HG03045 (cell line): ENCODE measurements around the gene KCNJ11.
"Not testable (repeated sequence)": the region's sequence is repeated elsewhere in the genome, so short reads cannot be mapped to it uniquely, and the experiment has no call there.

Experiments used
- ATAC-seq: cut with Tn5 transposase; IDR thresholded peaks from one replicate; pipeline ENCODE4 v1.9.1; 2021; ENCODE audit warnings: mild to moderate bottlenecking, moderate library complexity; ENCODE audit not compliant: unreplicated experiment

Gene KCNJ11

DNA sequence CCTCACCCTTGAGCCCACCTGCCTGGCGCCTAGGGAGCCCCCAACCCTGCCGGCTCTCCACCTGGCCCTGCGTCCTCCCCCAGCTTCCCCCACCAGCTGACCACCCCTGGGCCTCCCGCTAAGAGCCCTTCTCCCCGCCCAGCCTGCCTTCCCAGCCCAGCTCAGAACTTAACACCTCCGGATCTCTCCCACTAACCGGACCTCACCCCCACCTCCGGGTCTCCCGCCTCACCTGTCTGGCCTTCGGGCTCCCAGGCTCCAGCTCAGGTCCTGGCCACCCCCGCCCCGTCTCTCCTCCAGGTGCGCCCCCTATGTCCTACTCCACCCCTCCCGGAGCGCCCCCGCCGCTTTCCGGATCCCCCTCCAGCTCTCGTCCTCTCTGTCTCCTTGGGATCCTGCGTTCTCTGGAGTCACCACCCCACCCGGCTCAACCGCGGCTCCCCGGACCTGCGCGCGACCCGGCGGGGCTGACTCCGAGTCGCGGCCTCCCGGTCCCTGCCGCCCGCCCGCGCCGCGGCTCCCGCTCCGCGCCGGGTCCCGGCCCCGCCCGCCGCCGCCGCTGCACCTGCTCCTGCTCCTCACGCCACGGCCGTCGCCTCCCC lies at the start of gene KCNJ11:
KCNJ11 (minus strand) TSS at position 51 of the 602 bp plus-strand sequence. CDS start 568 bp downstream, outside the sequence.
- peak; percentile 44 for ATAC-seq

DNA sequence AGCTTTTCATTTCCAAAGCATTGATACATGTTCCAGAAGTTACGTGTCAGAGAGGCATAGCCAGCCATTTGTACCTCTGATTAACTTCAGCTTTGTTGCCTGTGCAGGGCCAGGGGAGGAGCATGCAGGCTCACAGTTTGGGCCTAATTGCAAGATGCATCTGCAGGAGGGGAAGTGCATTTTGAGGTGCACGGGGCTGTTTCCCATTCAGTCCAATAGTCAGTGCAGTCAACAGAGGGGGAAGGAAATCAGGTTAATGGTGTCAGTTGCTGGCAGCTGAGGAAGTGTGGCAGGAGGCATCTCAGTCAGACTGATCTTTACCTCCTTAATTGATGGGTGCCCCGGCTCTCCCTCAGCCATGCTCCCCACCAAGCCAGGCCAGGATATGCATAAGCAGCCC lies 48.9 kb upstream of the KCNJ11 start:
- ATAC-seq, result no peak

DNA sequence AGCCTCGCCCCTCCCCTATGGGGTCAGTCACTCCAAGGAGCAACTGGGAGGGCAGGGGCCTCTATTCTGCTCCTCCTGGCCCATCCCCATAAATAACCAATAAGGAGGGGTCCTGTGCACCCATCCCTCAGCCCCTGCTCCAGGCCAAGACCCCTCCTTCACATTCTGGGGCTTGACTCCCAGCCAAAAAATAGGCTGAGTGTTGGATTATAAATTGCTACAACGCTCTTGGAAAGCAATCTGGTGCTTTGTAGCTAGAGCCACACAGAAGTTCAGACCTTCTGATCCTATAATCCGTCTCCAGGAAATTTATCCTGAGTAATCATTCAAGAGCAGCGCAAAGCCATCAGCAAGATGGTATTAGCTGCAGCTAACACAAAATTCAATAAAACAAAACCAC lies 45.6 kb upstream of the KCNJ11 start:
- no peak for ATAC-seq

DNA sequence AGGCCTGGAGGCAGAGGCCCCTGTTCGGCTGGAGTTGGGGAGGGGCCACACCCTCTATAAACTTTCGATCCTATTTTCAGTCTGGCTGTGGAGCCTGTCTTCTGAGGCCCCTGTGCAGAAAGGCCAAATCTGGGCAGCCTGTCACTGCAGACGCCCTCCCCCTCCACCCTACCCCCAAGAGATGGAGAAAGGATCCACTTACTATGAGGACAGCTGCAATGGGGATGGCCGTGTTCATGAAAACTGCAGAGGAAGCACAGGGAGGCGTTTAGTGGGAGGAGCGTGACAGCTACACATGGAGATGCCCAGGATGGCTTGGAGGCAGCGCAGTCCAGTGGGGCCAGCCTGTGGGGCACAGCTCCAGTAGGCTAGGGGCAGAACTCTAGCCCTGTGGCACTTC lies 43.5 kb upstream of the KCNJ11 start:
- no peak for ATAC-seq

DNA sequence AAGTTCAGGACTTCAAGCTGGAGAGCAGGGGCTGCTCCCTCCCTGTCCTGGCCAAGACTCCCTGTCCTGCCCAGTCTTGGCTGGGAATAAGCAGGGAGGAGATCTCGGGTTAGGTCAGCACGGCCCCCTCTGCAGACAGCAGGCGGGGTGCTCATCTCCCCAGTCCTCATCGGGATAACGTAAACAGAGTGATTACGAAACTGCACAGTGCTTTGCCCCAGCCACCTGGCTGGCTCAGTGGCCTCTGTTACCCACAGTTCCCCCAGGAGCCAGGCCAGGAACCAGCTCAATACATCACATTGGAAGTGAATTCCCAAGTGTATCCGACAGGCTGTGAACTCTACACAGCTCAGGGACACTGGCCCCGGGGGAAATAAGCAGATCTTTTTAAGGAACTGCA lies 42.7 kb upstream of the KCNJ11 start:
- no peak for ATAC-seq

DNA sequence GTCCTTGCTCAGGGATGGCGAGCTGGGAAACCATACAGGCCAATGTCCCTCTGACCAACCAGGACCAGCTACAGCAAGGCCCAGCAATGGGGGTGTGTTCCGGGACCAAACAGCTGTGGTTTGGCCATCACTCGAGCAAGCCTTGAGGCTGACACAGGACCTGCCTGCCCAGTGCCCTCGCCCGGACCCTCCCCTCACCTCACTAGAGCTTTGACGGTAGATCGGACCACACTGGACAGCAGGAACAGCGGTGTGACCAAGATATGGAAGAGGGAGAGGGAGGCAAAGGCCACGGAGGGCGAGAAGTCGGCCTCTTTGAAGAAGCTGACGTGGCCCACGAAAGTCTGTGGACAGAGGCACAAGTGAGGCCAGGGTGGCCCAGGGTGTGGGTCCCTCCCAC lies 42.2 kb upstream of the KCNJ11 start:
- no peak for ATAC-seq

DNA sequence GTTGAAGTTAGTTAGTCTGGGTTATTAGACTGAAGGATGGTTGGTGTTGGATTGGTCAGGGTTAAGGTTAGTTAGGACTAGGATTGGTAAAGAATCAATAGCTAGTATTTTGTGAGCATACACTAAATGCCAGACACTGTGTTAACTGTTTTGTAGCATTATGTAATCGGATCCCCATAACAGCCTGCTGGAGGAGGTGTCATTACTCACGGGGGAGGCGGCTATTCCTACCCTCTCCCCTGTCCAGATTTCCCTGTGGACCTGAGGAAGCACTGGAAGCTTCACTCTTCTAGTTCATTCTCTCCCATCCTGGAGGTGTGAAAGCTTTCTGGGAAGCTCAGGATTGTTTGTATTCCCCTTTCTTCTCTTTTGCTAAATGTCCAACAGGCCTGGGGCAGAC lies 40.5 kb upstream of the KCNJ11 start:
- no peak for ATAC-seq

DNA sequence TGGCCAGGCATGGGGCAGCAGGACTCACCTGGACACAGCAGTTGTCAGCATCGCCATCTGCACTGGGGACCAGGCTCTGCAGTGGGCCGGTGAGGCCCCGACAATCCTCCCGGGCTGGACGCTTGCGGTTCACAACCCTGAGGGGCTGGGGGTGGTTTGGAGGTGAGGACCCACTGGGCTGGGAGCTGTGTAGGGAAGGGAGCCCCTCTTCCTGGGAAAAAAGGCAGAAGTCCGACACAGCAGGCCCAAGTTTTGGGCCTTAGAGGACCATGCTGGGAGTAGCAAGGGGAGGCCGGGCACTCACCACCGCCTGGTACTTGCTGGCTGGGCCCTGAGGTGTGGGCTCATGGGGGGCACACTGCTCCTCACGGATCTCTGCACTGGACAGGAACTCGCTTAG lies 39.8 kb upstream of the KCNJ11 start:
- no peak for ATAC-seq

DNA sequence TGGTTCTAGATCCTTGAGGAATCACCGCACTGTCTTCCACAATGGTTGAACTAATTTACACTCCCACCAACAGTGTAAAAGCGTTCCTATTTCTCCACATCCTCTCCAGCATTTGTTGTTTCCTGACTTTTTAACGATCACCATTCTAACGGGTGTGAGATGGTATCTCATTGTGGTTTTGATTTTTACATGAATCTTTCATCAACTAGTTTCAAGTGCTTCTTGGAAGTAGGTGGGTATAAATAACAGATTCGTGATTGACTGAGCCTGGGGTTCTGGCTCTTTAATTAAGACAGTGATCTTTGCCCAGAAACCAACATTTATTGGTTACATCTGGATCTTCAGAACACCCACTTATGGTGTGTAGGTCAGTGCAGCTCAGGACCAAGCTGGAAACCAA lies 37.8 kb upstream of the KCNJ11 start:
- ATAC-seq, result not testable (repeated sequence)

DNA sequence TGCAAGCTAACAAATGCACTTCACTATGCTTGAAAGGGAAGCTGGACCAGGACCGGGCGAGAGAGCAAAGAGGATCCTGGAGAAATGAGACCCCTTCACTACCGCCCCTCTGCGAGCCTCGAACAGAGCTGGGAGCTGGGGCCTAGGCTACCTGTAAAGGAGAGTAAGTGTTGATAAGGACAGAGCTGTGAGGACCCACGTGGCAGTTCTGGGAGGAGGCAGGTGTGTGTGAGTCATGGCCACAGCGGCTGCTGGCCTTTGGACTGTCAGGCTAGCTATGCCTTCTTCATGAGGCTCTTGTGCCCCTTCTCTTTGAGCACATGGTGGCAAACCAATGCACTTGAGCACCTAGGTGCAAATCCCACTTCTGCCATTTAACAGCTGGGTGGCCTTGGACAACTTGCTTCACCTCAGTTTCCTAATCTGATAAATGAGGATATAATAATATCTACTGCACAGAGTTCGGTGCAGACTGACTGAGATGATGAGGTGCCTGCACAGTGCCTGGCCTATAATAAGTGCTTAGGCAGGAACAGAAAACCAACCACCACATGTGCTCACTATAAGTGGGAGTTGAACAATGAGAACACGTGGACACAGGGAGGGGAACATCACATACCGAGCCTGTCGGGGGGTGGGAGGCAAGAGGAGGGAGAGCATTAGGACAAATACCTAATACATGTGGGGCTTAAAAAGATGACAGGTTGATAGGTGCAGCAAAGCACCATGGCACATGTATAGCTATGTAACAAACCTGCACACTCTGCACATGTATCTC lies 35.3 kb upstream of the KCNJ11 start:
- no peak for ATAC-seq

DNA sequence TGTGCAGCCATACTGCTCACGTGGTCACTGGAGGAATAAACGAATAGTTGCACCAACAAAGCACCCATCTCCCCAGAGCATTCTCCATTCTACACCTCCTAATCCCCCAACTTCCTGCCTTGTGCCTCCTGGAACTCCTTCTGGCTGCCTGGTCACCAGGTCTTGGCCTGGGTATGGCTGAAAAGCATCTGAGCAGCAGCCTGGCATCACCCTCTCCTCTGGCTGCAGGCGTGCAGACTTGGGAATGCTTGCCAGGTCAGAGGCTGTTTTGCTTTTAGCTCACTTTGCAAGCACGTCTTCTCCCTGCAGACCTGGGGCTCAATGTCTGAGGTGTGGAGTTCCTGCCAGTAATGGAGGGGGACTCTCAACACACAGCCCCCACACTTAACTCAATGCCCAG lies 33.3 kb upstream of the KCNJ11 start:
- ATAC-seq, result no peak

DNA sequence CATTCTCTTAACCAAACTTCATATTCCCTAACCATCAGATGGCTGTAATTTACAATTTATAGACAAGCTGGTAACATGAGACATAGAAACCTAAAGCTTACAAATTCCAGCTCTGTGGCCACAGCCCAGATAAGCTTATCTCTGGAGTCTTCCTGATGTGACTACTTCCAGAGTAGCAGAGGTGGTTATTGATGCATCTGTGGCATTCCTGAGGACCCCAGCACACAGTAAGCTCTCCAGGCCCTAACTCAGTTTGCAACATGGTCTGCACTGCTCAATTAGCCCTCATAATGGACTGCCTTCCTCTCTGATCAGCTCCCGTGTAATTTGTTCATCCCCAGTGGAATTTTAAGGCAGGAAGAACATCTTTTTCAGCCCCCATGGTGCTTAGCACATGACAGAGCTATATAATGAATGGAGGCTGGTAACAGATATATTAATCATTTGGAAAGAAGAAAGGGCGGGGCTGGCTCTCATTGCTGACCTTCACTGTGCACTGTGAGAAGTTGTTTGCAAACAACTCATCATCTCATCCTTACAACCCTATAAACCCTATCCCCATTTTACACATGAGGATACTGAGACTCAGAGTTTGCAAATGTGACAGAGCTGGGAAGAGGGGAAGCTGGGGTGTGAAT lies 30.1 kb upstream of the KCNJ11 start:
- ATAC-seq, result no peak

DNA sequence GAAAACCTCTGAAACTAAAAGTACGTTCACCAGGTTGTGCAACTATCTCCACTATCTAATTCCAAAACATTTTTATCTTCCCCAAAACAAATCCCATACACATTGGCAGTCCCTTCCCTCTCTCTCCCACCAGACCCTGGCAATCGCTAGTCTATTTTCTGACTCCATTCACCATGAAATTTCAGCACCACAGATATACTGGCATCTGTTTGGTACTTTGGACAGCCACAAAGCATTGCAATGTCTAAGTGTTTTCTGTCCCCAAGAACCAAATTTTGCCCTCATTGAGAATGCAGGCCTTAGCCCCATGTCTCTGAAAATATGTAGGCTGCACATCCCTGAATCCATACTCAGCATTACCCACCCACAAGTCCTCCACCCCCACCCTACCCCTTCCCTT lies 28.0 kb upstream of the KCNJ11 start:
- ATAC-seq, result no peak

DNA sequence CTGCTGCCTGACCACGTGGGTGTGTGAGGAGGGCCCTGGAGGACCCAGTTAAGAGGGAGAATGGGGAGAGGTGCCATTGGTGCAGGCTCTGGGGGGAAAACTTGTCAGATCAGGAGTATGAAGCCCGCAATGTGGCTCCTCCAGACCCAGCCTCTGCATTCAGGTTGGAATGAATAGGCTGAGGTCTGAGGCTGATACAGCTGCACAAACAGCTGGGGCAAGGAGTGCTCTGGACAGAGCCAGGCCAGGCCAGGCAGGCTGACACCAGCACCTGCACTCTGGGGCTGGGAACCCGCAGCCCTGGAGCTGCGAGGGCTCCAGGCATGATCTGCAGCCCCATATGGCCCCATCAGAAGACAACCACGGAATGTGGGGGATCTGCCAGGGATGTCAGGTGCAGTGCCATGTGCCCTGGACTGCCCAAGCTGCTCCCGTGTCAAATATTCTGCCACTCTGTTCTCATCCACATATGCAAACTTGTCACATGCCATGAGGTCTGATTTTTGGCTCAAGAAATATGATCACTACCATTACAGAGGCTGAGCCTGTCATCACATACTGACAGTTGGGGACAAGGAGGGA lies 27.2 kb upstream of the KCNJ11 start:
- no peak for ATAC-seq

DNA sequence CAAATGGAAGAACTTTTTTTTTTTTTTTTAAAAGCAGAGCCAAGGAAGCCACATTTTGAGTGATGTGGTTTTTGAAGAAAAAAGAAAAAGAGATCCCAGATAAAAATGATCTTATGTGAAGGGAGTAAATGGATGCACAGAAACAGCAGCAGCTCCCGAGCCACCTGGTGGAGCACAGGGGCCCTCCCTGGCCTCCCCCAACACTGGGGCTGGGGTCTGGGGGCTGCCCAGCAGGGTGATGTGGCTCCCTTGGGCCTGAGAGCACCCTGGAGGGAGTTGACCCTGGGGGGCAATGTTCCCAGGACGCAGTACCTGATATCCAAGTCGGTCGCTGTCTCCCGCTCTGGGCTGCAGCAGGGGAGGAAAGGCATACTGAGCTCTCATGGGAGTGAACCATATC lies 26.5 kb upstream of the KCNJ11 start:
- no peak for ATAC-seq

DNA sequence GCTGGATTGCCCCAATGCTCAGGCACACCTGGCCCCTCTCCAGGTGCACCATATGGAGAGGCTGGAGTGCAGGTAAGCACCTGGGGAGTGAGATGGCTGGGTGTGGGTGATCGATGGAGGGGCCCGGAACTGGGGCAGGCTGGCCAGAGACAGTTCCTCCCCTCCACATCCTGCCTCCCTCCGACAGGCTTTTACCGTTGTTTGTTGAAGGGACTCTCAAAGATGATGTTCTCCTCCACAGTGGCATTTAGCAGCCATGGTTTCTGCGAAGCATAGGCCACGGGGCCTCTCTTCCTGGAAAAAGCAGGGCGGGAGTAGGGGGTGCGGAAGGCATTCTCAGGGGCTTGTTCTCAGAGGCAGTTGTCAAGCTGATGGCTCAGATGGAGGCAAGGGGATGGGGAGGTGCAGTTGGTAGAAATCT lies 25.9 kb upstream of the KCNJ11 start:
- ATAC-seq, result no peak

DNA sequence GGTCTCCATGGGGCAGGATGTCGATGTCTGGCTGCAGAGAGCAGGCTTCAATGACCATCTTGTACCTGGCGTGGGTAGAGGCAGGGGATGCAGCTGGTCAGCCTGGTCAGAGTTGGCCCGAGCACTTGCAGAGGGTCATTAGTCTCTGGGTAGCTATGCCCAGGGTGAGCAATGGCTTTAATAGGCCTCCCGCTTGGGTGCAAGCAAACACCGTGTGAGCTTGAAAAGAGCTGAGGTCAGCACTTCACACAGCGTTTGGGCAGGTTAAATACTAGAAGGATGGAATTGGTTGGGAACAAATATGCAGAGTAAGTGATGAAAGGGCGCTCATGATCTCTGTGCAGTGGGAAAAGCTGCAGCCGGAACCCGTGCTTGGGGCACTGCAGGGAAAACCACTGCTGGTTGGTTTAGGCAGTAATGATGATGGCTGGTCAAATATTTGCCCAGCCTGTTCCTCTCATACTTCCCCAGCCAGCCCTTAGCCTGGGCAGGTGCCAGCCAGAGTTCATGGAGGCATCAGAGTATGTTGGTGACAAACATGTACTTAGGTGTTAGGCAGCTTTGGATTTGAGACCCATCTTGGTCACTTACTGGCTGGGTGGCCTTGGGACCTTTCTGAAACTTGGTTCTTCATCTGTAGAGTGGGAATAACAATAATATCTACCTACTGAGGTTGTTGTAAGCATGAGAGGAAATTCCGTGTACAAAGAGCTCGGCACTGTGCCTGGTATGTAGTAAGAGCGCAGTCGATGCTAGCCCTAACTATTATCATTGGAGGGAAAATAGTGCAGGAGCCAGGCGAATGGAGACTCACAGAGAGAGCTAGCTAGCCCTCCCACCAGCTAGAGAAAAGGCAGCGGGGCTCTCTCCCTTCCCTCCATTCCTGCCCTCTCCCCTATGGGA lies 25.2 kb upstream of the KCNJ11 start:
- ATAC-seq, result no peak

DNA sequence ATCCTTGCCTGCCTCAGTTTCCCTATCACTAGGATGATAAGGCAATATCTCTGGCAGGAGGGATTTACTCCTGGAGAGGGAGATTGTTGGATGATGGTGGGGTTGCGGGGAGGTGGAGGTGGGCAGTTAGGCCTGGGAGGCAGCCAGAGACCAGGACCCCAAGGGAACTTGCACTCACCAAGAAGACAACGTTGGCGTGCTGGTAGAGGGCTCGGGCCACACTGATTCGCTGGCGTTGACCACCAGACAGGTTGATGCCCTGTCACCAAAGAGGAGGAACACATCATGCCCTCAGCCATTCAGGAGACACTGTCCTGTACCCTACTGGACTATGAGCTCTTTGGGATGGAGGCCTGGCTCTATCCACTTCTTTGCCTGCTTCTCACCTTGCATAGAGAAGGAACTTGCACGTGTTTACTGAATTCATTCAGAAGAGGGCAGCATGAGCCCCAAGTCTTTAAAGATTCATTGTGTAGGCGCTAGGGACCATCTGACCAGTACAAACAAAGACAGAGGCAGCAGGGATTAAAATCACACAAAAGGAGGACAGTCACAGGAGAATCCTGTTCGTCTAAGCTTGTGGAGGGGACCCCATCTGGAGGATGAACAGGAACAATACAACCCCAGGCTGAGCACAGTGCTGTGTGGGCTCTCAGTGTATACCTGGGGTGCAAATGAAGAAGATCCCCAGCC lies 24.2 kb upstream of the KCNJ11 start:
- no peak for ATAC-seq

DNA sequence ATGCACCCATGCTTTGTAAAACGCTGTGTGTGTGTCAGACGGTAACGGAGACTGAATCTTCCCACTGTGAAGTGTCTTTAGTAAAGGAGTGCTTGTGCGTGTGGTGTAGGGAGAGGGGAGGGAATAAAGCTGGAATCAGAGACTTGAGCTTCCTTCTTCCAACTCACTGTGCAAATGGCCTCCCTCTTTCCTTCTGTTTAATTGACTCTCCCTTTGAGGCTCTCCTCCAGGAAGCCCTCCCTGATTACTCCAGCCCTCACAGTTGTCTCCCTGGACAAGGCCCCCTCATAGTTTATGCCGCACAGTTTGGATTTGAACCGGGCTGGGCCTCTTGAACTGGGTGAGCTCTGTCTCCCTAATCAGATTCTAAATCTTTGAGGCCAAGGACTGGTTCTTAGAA lies 23.0 kb upstream of the KCNJ11 start:
- ATAC-seq, result no peak
